ENCODE measurements around the gene TAS1R3.

The TAS1R3 gene

GRCh38 chr1:1295154-1295923, 35.7 kb upstream of the TAS1R3 start:
- DNase-seq = no peak

GRCh38 chr1:1296070-1297061, 34.7 kb upstream of the TAS1R3 start:
- no peak for DNase-seq

GRCh38 chr1:1297802-1298424, 33.2 kb upstream of the TAS1R3 start:
- DNase-seq = no peak

- DNase-seq = no peak
Observed at GRCh38 chr1:1298861-1299685, 32.0 kb upstream of the TAS1R3 start.

GRCh38 chr1:1299686-1300351, 31.3 kb upstream of the TAS1R3 start:
- DNase-seq = peak; percentile 32

- DNase-seq = no peak
Observed at GRCh38 chr1:1300352-1300739, 30.7 kb upstream of the TAS1R3 start.

GRCh38 chr1:1302006-1302430, 29.1 kb upstream of the TAS1R3 start:
- DNase-seq = no peak

- DNase-seq = no peak
Observed at GRCh38 chr1:1302951-1303509, 28.1 kb upstream of the TAS1R3 start.

- no peak for DNase-seq
Observed at GRCh38 chr1:1303736-1304135, 27.3 kb upstream of the TAS1R3 start.

GRCh38 chr1:1304331-1305299, 26.5 kb upstream of the TAS1R3 start:
- DNase-seq = no peak

- peak; percentile 76 for DNase-seq
Observed at GRCh38 chr1:1305300-1306069, 25.6 kb upstream of the TAS1R3 start.

- no peak for DNase-seq
Observed at GRCh38 chr1:1306070-1306660, 24.9 kb upstream of the TAS1R3 start.

GRCh38 chr1:1306661-1307260, 24.3 kb upstream of the TAS1R3 start:
- DNase-seq = no peak

GRCh38 chr1:1307261-1307922, 23.7 kb upstream of the TAS1R3 start:
- DNase-seq = peak; percentile 26

GRCh38 chr1:1307923-1308755, 22.9 kb upstream of the TAS1R3 start, which contains the start of the genes ACAP3 and PUSL1:
Gene ACAP3 (minus strand): TSS chr1:1307930. CDS start chr1:1307815, 115 bp downstream.
Gene PUSL1 (plus strand): TSS chr1:1308597. CDS start chr1:1308644, 47 bp downstream.
- DNase-seq = peak; percentile 91

GRCh38 chr1:1308756-1309250, 22.3 kb upstream of the TAS1R3 start:
- no peak for DNase-seq

All from stimulated activated CD4-positive, alpha-beta T cell treated with anti-CD3 and anti-CD28 coated beads, Interleukin-15, amount 100 ng/mL, for 24 hours (primary cell).